Brain microvascular endothelial cell (primary cell): ENCODE results near the gene OSBP.

ENCODE experiments used
- DNase-seq: peaks from one replicate; pipeline ENCODE4 v3.0.0-alpha.2; 2020
- H3K27ac ChIP-seq: fragments of 250-450 bp; sonication (Bioruptor Pico); 2 replicates; pipeline ENCODE4 v1.5.1; 2020; ENCODE audit warnings: mild to moderate bottlenecking, moderate library complexity
- H3K27me3 ChIP-seq: fragments of 250-450 bp; sonication (Bioruptor Pico); replicated peaks from 2 replicates; pipeline ENCODE4 v1.5.1; 2020; ENCODE audit warnings: mild to moderate bottlenecking
- H3K36me3 ChIP-seq: fragments of 250-450 bp; sonication (Bioruptor Pico); replicated peaks from 2 replicates; pipeline ENCODE4 v1.5.1; 2020; ENCODE audit warnings: mild to moderate bottlenecking
- H3K4me3 ChIP-seq: 2 replicates; pipeline ENCODE4 v1.5.1; 2011; ENCODE audit warnings: low read depth, mild to moderate bottlenecking, control low read depth, low read length, moderate library complexity
- in situ Hi-C: cut with HindIII; loops from 2 replicates; pipeline ENCODE4 v1.10.0; 2017; ENCODE audit warnings: low sequenced_read_pairs, low pct_ligation_motif_present
- TF ChIP-seq, protein P1 (sequence below): IDR thresholded peaks from 2 replicates; pipeline ENCODE4 v1.5.1; 2011; ENCODE audit warnings: low read depth, mild to moderate bottlenecking, moderate library complexity, low read length, control low read depth, inconsistent platforms; ENCODE audit errors: missing control alignments

The OSBP gene

DNA sequence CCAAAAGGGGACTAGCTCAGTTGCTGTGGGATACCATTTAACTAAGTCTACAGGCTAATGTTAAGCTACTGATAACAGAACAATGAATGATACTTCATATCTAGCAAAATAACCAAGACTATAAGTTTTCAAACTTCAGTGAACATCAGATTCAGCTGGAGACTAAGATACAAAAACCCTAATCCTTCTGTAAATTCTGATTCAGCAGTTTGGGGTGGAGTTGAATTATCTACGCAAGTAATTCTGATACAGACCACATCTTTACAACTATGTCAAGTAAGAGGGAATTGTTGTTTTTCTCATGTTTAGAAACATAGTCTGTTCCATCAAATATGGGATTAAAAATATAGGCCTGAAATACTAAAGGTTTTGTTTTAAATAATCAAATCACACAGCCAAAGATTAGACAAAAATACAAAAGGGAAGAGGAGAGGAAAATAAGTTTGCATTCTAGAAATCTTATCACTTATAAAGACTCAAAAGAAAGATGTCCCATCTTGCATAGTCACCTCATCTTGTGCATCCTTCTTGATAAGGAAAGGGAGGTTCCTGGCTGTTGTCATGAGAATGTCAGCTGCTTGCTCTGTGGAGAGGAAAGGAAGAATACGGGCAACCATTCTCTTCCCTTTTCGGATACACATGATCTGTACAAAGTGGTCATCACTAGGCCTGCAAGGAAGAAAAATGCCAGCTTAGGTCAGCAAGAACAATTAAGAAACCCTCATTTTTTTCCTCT, 31.8 kb upstream of the OSBP start:
- no peak for DNase-seq
- Histone ChIP-seq H3K27ac (no peak overlapping the region), H3K36me3 (peaks cover 70% of the 10 kb centered on the region), H3K27me3 (no peaks in the 10 kb centered on the region), H3K4me3 (no peak overlapping the region)
- TF ChIP-seq, protein P1, sequence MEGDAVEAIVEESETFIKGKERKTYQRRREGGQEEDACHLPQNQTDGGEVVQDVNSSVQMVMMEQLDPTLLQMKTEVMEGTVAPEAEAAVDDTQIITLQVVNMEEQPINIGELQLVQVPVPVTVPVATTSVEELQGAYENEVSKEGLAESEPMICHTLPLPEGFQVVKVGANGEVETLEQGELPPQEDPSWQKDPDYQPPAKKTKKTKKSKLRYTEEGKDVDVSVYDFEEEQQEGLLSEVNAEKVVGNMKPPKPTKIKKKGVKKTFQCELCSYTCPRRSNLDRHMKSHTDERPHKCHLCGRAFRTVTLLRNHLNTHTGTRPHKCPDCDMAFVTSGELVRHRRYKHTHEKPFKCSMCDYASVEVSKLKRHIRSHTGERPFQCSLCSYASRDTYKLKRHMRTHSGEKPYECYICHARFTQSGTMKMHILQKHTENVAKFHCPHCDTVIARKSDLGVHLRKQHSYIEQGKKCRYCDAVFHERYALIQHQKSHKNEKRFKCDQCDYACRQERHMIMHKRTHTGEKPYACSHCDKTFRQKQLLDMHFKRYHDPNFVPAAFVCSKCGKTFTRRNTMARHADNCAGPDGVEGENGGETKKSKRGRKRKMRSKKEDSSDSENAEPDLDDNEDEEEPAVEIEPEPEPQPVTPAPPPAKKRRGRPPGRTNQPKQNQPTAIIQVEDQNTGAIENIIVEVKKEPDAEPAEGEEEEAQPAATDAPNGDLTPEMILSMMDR = no peak
- in situ Hi-C loops = no loop called here

DNA sequence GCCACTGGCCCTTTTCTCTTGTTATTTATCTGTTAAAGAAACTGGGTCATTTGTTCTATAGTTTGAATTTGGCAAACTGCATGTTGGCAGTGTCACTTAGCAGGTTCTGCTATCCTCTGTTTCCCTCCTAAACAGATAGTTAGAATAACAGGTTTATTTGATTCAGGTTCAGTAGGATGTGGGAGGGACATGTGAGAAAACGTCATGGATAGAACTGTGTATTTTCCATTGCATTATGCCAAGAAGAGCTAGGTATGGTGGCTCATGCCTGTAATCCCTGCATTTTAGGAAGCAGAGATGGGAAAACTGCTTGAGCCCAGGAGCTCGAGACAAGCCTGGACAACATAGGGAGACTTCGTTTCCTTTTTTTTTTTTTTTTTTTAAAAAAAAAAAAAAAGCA, 29.0 kb upstream of the OSBP start:
- no peak overlapping the region for H3K4me3 ChIP-seq
- H3K36me3 ChIP-seq = peaks cover 69% of the 10 kb centered on the region
- no peak for DNase-seq
- H3K27me3 ChIP-seq = no peaks in the 10 kb centered on the region
- TF ChIP-seq, protein P1 = no peak
- H3K27ac ChIP-seq = no peak overlapping the region
- in situ Hi-C loops = no loop called here

DNA sequence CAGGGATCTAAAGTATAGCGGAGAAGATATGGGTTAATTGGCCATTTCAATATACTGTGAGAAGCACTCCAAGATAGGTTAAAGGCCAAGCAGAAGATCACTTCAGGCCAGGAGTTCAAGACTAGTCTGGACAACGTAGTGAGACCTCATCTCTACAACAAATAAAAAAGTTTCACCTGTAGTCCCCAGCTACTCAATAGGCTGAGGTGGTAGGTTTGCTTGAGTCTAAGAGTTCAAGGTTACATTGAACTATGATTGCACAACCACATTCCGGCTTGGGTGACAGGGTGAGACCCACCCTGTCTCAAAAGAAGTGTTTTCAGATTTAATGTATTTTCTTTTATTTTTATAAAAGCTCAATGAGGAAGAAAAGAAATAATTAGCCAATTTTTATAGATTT, 27.8 kb upstream of the OSBP start:
- peaks cover 67% of the 10 kb centered on the region for H3K36me3 ChIP-seq
- TF ChIP-seq, protein P1 = no peak
- H3K27me3 ChIP-seq = no peaks in the 10 kb centered on the region
- H3K4me3 ChIP-seq = no peak overlapping the region
- no peak for DNase-seq
- H3K27ac ChIP-seq = no peak overlapping the region
- in situ Hi-C loops = no loop called here

DNA sequence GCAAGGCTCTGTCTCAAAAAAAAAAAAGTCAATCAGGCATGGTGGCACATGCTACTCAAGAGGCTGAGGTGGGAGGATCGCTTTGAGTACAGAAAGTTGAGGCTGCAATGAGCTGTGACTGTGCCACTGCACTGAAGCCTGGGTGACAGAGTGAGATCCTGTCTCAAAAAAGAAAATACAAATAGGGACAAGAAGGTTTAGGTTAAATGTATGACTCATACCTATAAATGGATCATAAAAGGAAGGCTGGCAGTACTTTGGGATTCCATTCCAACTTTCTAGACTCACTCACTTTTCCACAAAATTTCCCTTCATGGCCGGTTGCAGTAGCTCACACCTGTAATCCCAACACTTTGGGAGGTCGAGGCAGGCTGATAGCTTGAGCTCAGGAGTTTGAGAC, 25.6 kb upstream of the OSBP start:
- in situ Hi-C loops = no loop called here
- no peak for DNase-seq
- Histone ChIP-seq H3K27me3 (no peaks in the 10 kb centered on the region), H3K36me3 (peaks cover 77% of the 10 kb centered on the region), H3K4me3 (no peak overlapping the region), H3K27ac (no peak overlapping the region)
- TF ChIP-seq, protein P1 = no peak

DNA sequence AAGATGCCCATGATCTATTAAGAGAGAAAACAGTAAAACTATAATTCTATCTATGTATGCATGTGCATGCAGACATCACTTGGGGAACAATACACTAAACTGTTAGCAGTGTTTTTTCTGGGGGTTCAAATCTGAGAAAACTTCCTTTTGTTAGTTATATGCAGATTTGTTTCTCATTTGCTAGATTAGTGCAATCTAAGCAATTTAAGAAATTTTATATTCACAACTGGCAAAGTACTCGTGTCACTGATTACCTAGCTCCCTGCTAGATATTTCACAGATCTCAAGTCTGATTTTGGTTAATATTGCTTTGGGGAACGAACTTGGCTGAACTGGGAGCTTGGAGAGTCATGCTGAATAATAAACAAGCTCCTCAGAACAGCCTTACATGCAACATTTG, 14.9 kb upstream of the OSBP start:
- in situ Hi-C loops = no loop called here
- H3K27me3 ChIP-seq = no peaks in the 10 kb centered on the region
- no peak overlapping the region for H3K4me3 ChIP-seq
- TF ChIP-seq, protein P1 = no peak
- no peak for DNase-seq
- peaks cover 1% of the 10 kb centered on the region for H3K36me3 ChIP-seq
- no peak overlapping the region for H3K27ac ChIP-seq

DNA sequence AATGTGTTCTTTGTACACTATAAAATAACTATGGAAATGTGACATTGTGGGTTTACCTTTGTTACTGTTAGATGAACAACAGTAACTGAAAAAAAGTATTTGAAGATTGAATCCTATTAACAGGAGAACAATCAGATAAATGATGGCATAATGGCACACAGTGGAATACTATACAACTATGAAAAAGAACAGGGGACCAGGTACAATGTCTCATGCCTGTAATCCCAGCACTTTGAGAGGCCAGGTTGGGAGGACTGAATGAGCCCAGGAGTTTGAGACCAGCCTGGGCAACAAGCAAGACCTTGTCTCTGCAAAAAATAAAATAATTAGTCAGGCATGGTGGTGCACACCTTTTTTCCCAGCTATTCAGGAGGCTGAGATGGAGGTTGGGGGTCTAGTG, 14.4 kb upstream of the OSBP start:
- no peak for DNase-seq
- H3K27ac ChIP-seq = no peak overlapping the region
- H3K36me3 ChIP-seq = no peaks in the 10 kb centered on the region
- TF ChIP-seq, protein P1 = no peak
- in situ Hi-C loops = no loop called here
- H3K4me3 ChIP-seq = no peak overlapping the region
- no peaks in the 10 kb centered on the region for H3K27me3 ChIP-seq
